PC-9 (cell line): ENCODE results near the gene TTLL1.

Experiments
- EZH2 ChIP-seq: fragments of 200-600 bp; sonication (generic); IDR thresholded peaks from 2 replicates; pipeline ENCODE4 v1.8.0; 2017; ENCODE audit warnings: antibody characterized with exemption, low read depth
- TF ChIP-seq, protein P1 (sequence below): fragments of 200-600 bp; sonication (generic); conservative IDR thresholded peaks from 2 replicates; pipeline ENCODE4 v1.6.1; 2017; ENCODE audit warnings: mixed run types, antibody characterized with exemption, mild to moderate bottlenecking, moderate library complexity

- no peak for TF ChIP-seq EZH2
- TF ChIP-seq, protein P1, sequence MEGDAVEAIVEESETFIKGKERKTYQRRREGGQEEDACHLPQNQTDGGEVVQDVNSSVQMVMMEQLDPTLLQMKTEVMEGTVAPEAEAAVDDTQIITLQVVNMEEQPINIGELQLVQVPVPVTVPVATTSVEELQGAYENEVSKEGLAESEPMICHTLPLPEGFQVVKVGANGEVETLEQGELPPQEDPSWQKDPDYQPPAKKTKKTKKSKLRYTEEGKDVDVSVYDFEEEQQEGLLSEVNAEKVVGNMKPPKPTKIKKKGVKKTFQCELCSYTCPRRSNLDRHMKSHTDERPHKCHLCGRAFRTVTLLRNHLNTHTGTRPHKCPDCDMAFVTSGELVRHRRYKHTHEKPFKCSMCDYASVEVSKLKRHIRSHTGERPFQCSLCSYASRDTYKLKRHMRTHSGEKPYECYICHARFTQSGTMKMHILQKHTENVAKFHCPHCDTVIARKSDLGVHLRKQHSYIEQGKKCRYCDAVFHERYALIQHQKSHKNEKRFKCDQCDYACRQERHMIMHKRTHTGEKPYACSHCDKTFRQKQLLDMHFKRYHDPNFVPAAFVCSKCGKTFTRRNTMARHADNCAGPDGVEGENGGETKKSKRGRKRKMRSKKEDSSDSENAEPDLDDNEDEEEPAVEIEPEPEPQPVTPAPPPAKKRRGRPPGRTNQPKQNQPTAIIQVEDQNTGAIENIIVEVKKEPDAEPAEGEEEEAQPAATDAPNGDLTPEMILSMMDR, result no peak
Measured at GRCh38 chr22:43050995-43051394, 38.2 kb downstream of the TTLL1 start.
